Kidney epithelial cell (primary cell): ENCODE data around the gene COL1A1. TPM values are rescaled to one million over a fixed set of nuclear protein-coding genes. Genes with fewer than 3 reads are reported as not detected.

Source experiments
- DNase-seq: peaks from one replicate; pipeline ENCODE4 v3.0.0-alpha.2; 2010; ENCODE audit warnings: low read depth
- H3K27me3 ChIP-seq: 2 replicates; pipeline ENCODE4 v1.6.0; 2011; ENCODE audit warnings: low read length; ENCODE audit not compliant: control insufficient read depth, insufficient read depth
- H3K36me3 ChIP-seq: 2 replicates; pipeline ENCODE4 v1.5.1; 2011; ENCODE audit warnings: low read length; ENCODE audit not compliant: control insufficient read depth, insufficient read depth
- H3K4me3 ChIP-seq: 2 replicates; pipeline ENCODE4 v1.5.1; 2011; ENCODE audit warnings: low read depth, mild to moderate bottlenecking, control low read depth, low read length
- total RNA-seq: library from RNA; depleted of rRNA; stranded (reverse); fragments of >200 nt; gene quantifications from 2 replicates; pipeline ENCODE4 v1.2.3, GENCODE V29; 2015
- TF ChIP-seq, protein P1 (sequence below): IDR thresholded peaks from 2 replicates; pipeline ENCODE4 v1.5.1; 2011; ENCODE audit warnings: mild to moderate bottlenecking, moderate library complexity, low read length, control low read depth, inconsistent platforms; ENCODE audit not compliant: insufficient read depth, poor library complexity, severe bottlenecking

COL1A1 gene
- total RNA-seq, 1 donor from 2014 or later: 139 TPM

DNA sequence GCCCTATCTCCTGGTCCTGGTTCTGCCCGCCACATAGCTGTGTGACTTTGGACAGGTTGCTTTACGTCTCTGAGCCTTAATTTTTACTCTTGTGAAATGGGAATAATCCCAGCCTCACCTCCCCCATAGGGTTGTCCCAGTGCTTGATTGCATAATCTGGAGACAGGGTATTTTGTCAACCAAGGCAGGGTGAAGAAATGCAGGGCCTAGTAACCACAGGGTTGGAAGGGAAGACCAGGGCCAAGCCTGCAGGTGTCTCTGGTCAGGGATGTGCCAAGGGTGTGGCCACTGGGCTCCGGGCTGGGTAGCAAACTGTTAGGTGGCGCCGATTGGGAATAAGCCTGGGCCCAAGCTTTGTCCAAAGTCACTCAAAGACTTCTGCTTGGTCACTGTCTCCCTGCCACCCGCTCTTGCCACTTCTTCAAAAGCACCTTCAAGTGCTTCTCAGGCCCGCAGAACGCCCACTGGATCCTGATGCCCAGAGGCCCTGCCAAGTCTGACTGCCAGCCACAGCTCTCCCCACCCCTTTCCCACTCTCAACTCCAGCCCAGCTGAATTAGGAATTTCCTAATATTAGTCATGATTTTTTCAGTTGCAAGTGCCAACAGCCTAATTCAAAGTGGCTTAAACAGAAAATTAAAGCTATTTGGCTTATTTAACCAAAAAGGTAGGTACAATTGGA lies 20.6 kb upstream of the COL1A1 start:
- Histone ChIP-seq H3K36me3 (no peaks in the 10 kb centered on the region), H3K27me3 (no peaks in the 10 kb centered on the region), H3K4me3 (no peak overlapping the region)
- TF ChIP-seq, protein P1, sequence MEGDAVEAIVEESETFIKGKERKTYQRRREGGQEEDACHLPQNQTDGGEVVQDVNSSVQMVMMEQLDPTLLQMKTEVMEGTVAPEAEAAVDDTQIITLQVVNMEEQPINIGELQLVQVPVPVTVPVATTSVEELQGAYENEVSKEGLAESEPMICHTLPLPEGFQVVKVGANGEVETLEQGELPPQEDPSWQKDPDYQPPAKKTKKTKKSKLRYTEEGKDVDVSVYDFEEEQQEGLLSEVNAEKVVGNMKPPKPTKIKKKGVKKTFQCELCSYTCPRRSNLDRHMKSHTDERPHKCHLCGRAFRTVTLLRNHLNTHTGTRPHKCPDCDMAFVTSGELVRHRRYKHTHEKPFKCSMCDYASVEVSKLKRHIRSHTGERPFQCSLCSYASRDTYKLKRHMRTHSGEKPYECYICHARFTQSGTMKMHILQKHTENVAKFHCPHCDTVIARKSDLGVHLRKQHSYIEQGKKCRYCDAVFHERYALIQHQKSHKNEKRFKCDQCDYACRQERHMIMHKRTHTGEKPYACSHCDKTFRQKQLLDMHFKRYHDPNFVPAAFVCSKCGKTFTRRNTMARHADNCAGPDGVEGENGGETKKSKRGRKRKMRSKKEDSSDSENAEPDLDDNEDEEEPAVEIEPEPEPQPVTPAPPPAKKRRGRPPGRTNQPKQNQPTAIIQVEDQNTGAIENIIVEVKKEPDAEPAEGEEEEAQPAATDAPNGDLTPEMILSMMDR: no peak
- DNase-seq: no peak

DNA sequence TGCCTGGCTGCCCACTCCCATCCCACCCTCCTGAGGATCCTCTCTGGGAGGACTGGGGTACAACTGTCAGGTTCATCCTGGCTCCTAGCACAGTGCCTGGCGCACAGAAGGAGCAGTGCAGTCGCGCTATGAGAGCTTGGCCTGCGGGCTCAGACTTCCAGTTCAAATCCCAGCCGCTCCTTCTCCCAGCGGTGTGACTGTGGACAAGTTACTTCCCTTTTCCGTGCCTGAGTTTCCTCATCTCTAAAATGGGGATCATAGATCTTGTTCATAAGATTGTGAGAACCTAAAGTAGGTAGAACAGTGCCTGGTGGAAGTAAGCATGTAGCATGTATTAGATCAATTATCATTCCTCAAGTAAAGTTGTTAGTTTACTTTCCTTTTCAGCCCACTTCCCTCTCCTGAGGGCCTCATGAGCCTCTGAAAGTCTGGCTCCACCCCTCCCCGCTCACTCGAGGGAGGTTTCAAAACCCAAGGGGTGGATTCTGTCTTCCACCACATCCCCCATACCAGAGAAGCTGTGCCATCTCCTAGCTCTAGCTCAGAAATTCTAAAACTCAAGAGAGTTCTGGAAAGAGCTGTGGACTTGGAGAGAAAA lies 19.9 kb upstream of the COL1A1 start:
- Histone ChIP-seq H3K36me3 (no peaks in the 10 kb centered on the region), H3K4me3 (no peak overlapping the region), H3K27me3 (no peaks in the 10 kb centered on the region)
- DNase-seq: no peak
- TF ChIP-seq, protein P1: no peak

DNA sequence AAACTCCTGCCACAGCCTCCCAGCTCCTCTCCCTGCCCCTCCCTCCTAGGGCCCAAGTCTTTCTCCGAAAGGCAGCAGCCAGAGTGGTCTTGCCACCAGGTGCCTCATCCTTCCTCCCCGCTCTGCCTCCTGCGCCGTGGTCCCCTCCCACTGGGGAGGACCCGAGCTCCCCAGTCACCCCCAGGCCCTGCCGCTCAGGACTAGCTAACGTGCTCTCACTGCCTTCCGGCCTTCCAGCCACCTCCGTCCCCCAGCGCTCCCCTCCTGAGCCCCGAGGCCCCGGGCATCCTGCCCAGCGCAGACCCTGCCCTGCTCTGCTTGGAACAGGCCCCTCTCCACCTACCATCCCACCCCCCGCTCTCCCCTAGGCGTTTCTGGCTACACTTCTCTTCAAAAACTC lies 19.4 kb upstream of the COL1A1 start:
- Histone ChIP-seq H3K4me3 (no peak overlapping the region), H3K36me3 (no peaks in the 10 kb centered on the region), H3K27me3 (no peaks in the 10 kb centered on the region)
- no peak for DNase-seq
- TF ChIP-seq, protein P1: no peak

DNA sequence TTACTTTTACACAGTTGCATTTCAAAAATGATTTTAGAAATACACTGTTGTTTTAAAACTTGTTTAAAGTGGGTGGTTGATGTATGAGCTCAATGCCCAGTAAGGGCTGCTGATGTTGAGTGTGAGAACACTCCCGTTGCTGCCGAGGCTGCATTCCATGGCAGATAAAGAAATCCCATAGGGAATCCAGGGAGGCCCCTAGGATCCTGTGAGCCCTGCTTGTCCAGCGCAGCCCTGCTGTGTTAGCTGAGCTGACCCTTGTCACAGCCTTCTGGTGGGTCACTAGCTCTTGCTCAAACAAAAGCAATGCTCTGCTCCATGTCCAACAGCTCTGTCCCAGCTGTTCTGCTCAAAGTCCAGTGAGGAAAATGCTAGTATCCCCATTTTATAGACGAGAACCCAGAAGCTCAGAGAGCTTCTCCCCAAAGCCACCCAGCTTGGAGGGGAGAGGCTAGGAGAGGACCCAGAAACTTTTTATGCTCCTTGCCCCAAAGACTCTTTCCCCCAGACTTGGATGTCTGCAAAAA lies 18.6 kb upstream of the COL1A1 start:
- DNase-seq: no peak
- TF ChIP-seq, protein P1: no peak
- no peaks in the 10 kb centered on the region for H3K36me3 ChIP-seq

DNA sequence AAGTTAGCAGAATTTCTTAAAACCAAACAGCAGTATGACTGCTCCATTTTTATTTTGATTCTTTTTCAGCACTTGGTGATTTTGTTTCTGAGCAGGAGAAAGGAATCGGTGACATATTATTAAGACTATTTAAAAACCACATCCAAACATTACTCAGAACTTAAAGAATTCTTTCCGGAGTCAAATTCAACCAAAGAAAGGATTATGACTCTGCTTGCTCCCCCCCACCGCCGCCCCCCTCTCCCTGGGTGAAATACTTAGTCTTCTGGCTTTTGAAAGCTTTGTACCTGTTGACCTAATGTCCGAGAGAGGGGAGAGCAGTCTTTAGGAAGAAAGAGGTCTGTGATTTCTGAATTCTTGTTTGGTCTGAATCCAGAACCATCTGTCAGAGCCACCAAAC lies 17.9 kb upstream of the COL1A1 start:
- peak; percentile 86 for DNase-seq
- H3K27me3 ChIP-seq: no peaks in the 10 kb centered on the region
- no peak overlapping the region for H3K4me3 ChIP-seq
- H3K36me3 ChIP-seq: no peaks in the 10 kb centered on the region
- TF ChIP-seq, protein P1: no peak

More for the DNA sequence above, 18.6 kb upstream of the COL1A1 start:
- Histone ChIP-seq H3K4me3 (no peak overlapping the region), H3K27me3 (no peaks in the 10 kb centered on the region)

DNA sequence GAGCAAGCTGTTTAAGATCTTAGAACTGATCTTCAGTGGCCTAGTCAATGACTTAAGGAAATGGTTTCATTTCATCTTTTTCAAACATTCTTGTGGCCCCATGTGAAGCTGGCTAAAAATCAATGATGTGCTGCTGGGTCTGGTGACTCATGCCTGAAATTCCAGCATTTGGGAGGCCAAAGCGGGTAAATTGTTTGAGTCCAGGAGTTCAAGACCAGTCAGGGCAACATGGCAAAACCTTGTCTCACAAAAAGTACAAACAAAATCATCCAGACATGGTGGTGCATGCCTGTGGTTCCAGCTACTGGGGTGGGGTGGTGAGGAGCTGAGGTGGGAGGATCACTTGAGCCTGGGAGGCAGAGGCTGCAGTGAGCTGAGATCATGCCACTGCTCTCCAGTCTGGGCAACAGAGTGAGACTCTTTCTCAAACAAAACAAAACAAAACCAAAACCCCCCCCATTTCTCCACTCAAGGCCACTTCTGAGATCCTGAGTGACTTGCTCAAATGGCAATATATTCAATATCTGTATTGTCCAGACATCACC lies 17.4 kb upstream of the COL1A1 start:
- DNase-seq: peak; percentile 86
- Histone ChIP-seq H3K27me3 (no peaks in the 10 kb centered on the region), H3K4me3 (no peak overlapping the region), H3K36me3 (no peaks in the 10 kb centered on the region)
- TF ChIP-seq, protein P1: no peak
